HG03025 (cell line): ENCODE results near the gene PMS2.
"Not testable (repeated sequence)": the region's sequence is repeated elsewhere in the genome, so short reads cannot be mapped to it uniquely, and the experiment has no call there.

Experiments
- ATAC-seq: cut with Tn5 transposase; IDR thresholded peaks from one replicate; pipeline ENCODE4 v1.9.1; 2021; ENCODE audit warnings: mild to moderate bottlenecking, moderate library complexity; ENCODE audit not compliant: unreplicated experiment, low FRiP score

Gene PMS2

GRCh38 chr7:5924180-5924579 lies 84.7 kb downstream of the PMS2 start:
- not testable (repeated sequence) for ATAC-seq
